HCT116 (cell line): ENCODE data around the gene IL2RG. TPM values are rescaled to one million over a fixed set of nuclear protein-coding genes. Genes with fewer than 3 reads are reported as not detected.

Source experiments
- ATAC-seq: fragments of 200-7000 bp; cut with Tn5 transposase; 2 replicates; pipeline ENCODE4 v1.9.1; 2020; ENCODE audit warnings: mild to moderate bottlenecking, moderate library complexity
- BruUV-seq: library from RNA; stranded (reverse); fragments of 400-500 nt; replicated peaks from 2 replicates; lab custom pipeline; 2021; lab: Mats Ljungman, UMichigan
- CTCF ChIA-PET: fragments of 300-600 bp; sonication (Branson Sonifier 250); formaldehyde crosslinking; loops from one replicate; lab custom pipeline; 2021; ENCODE audit warnings: antibody characterized with exemption; lab: Charles Lee
- POLR2A ChIA-PET: fragments of 300-600, 350-600 bp; sonication (Branson Sonifier 250); formaldehyde crosslinking; loops from one replicate; lab custom pipeline; 2021; ENCODE audit warnings: antibody characterized with exemption; lab: Charles Lee
- RAD21 ChIA-PET, 2 experiments: fragments of 300-600 bp; sonication (Branson Sonifier 250); formaldehyde crosslinking; loops; one replicate each; lab custom pipeline; 2023; ENCODE audit warnings: low total read pairs in 2 of 2; ENCODE audit not compliant: uncharacterized antibody in 2 of 2, unreplicated experiment in 2 of 2, low non-redundant PET in 1 of 2; lab: Charles Lee
- DNase-seq: peaks from one replicate; pipeline ENCODE4 v3.0.0-alpha.2; 2010; ENCODE audit warnings: low read depth, low spot score
- H2AFZ ChIP-seq: fragments of 200-600 bp; shearing (Covaris generic), sonication (generic); 2 replicates; pipeline ENCODE4 v1.6.1; 2017; ENCODE audit warnings: low read depth, mixed run types, mixed read lengths, antibody characterized with exemption, low read length; ENCODE audit not compliant: poor library complexity, severe bottlenecking
- H3K27ac ChIP-seq: 2 replicates; pipeline ENCODE4 v1.5.1; 2012; ENCODE audit warnings: low read depth, low read length
- H3K27me3 ChIP-seq: fragments of 200-600 bp; sonication (generic); 2 replicates; pipeline ENCODE4 v1.6.1; 2016; ENCODE audit warnings: mixed run types, low read length, mixed read lengths; ENCODE audit not compliant: insufficient read depth
- H3K36me3 ChIP-seq, 2 experiments: fragments of 200-500 bp in 1 of 2; fragments of 200-600 bp in 1 of 2; sonication (Bioruptor generic) in 1 of 2; sonication (generic) in 1 of 2; 2 replicates each; pipeline versions ENCODE4 v1.5.1 to v1.6.1; 2014 to 2016; ENCODE audit warnings: low read length in 2 of 2, inconsistent platforms in 1 of 2, mixed read lengths in 1 of 2, mixed run types in 1 of 2; ENCODE audit not compliant: insufficient read depth in 2 of 2, control insufficient read depth in 1 of 2
- H3K4me1 ChIP-seq, 2 experiments: fragments of 200-600 bp in 1 of 2; sonication (generic) in 1 of 2; 2 replicates each; pipeline versions ENCODE4 v1.5.1 to v1.6.1; 2012 to 2017; ENCODE audit warnings: low read length in 2 of 2, inconsistent platforms in 1 of 2, mild to moderate bottlenecking in 1 of 2, mixed read lengths in 1 of 2, mixed run types in 1 of 2, moderate library complexity in 1 of 2; ENCODE audit not compliant: insufficient read depth in 2 of 2, control insufficient read depth in 1 of 2
- H3K4me2 ChIP-seq: fragments of 200-600 bp; sonication (generic); 2 replicates; pipeline ENCODE4 v1.6.1; 2017; ENCODE audit warnings: mixed run types, low read length, mixed read lengths
- H3K4me3 ChIP-seq, 2 experiments: fragments of 200-600 bp in 1 of 2; sonication (generic) in 1 of 2; replicated peaks in 1 of 2; 2 replicates each; pipeline ENCODE4 v1.5.1; 2011 to 2016; ENCODE audit warnings: low read length in 2 of 2, control low read depth in 1 of 2, low read depth in 1 of 2, mild to moderate bottlenecking in 1 of 2, mixed read lengths in 1 of 2, mixed run types in 1 of 2
- H3K79me2 ChIP-seq: fragments of 200-600 bp; sonication (generic); 2 replicates; pipeline ENCODE4 v1.6.1; 2017; ENCODE audit warnings: mild to moderate bottlenecking, mixed run types, low read length, moderate library complexity, mixed read lengths; ENCODE audit not compliant: insufficient read depth
- H3K9ac ChIP-seq: fragments of 200-600 bp; sonication (generic); 2 replicates; pipeline ENCODE4 v1.6.1; 2016; ENCODE audit warnings: low read length, mixed read lengths
- H3K9me2 ChIP-seq: fragments of 200-600 bp; sonication (generic), shearing (Covaris generic); 2 replicates; pipeline ENCODE4 v1.6.1; 2017; ENCODE audit warnings: mixed run types, mild to moderate bottlenecking, moderate library complexity; ENCODE audit not compliant: insufficient read depth
- H3K9me3 ChIP-seq, 2 experiments: fragments of 200-500 bp in 1 of 2; fragments of 200-600 bp in 1 of 2; sonication (Bioruptor generic) in 1 of 2; sonication (generic) in 1 of 2; 2 replicates each; pipeline ENCODE4 v1.6.1; 2014 to 2017; ENCODE audit warnings: low read length in 2 of 2, mixed read lengths in 2 of 2, inconsistent platforms in 1 of 2, low read depth in 1 of 2, mild to moderate bottlenecking in 1 of 2, mixed run types in 1 of 2, moderate library complexity in 1 of 2; ENCODE audit not compliant: control insufficient read depth in 1 of 2, insufficient read depth in 1 of 2
- H4K20me1 ChIP-seq: fragments of 200-600 bp; sonication (generic), shearing (Covaris generic); 2 replicates; pipeline ENCODE4 v1.6.1; 2017; ENCODE audit warnings: mixed run types, mild to moderate bottlenecking, moderate library complexity; ENCODE audit not compliant: insufficient read depth
- ATF3 ChIP-seq: IDR thresholded peaks from 2 replicates; pipeline ENCODE4 v1.6.1; 2012
- CBX3 ChIP-seq: IDR thresholded peaks from 2 replicates; pipeline ENCODE4 v1.6.1; 2012; ENCODE audit warnings: low read depth
- CEBPB ChIP-seq: IDR thresholded peaks from 2 replicates; pipeline ENCODE4 v1.6.1; 2012; ENCODE audit warnings: low read depth
- EGR1 ChIP-seq: IDR thresholded peaks from 2 replicates; pipeline ENCODE4 v1.6.1; 2012; ENCODE audit warnings: low read depth
- EZH2phosphoT487 ChIP-seq: fragments of 200-600 bp; IDR thresholded peaks from 2 replicates; pipeline ENCODE4 v1.6.1; 2018; ENCODE audit warnings: antibody characterized with exemption, borderline replicate concordance
- FOSL1 ChIP-seq: IDR thresholded peaks from 2 replicates; pipeline ENCODE4 v1.6.1; 2012; ENCODE audit warnings: low read depth
- POLR2A ChIP-seq: IDR thresholded peaks from 2 replicates; pipeline ENCODE4 v1.7.0; 2011; ENCODE audit warnings: borderline replicate concordance; ENCODE audit not compliant: insufficient read depth, insufficient read length; ENCODE audit errors: extremely low read depth
- POLR2AphosphoS5 ChIP-seq: IDR thresholded peaks from 2 replicates; pipeline ENCODE4 v1.6.1; 2011; ENCODE audit warnings: mild to moderate bottlenecking, low read depth, low read length, moderate library complexity
- RAD21 ChIP-seq: IDR thresholded peaks from 2 replicates; pipeline ENCODE4 v1.6.1; 2012; ENCODE audit warnings: low read depth, mild to moderate bottlenecking
- REST ChIP-seq: IDR thresholded peaks from 2 replicates; pipeline ENCODE4 v1.6.1; 2012; ENCODE audit warnings: low read depth
- SIN3A ChIP-seq: IDR thresholded peaks from 2 replicates; pipeline ENCODE4 v1.6.1; 2012; ENCODE audit warnings: low read depth
- SRF ChIP-seq: IDR thresholded peaks from 2 replicates; pipeline ENCODE4 v1.6.1; 2012; ENCODE audit warnings: low read depth
- TCF7L2 ChIP-seq: IDR thresholded peaks from 2 replicates; pipeline ENCODE4 v1.7.0; 2011; ENCODE audit warnings: borderline replicate concordance, inconsistent platforms; ENCODE audit not compliant: insufficient read depth, insufficient read length; ENCODE audit errors: extremely low read depth
- YY1 ChIP-seq: IDR thresholded peaks from 2 replicates; pipeline ENCODE4 v1.6.1; 2011; ENCODE audit warnings: low read length, low read depth, moderate library complexity, mild to moderate bottlenecking; ENCODE audit not compliant: insufficient replicate concordance; ENCODE audit errors: extremely low read depth
- ZNF274 ChIP-seq: fragments of 200-500 bp; sonication (Bioruptor generic); IDR thresholded peaks from 2 replicates; pipeline ENCODE4 v1.6.1; 2014; ENCODE audit warnings: mild to moderate bottlenecking, low read depth, low read length, inconsistent platforms
- intact Hi-C: fragments of 100-400 bp; cut with micrococcal nuclease; formaldehyde crosslinking; loops from 2 replicates; pipeline ENCODE4 v1.10.0; 2022
- total RNA-seq: library from RNA; stranded (reverse); gene quantifications from one replicate; pipeline ENCODE4 v1.2.1, GENCODE V29; 2021; ENCODE audit not compliant: unreplicated experiment

IL2RG gene
- total RNA-seq, 1 experiment from 2014 or later = 0.64 TPM

DNA sequence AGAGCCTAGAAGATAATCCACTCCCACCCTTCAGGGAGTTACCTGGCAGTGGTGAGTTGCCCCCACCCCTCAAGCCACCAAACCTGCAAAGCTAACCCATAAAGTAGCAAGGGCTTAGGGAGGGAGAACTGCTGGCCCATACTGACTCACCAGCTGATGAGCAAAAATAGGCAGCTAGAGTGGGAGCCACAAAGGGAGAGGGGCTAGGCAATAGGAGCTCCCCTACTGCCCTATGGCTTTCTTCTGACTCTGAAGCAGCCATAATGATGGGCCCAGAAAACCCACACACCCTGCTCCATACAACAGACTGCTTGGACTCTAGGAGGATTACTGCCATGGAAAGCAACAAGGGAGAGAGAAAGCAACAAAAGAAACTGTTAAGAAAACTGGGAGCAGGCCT lies 51.2 kb downstream of the IL2RG start:
- RAD21 ChIA-PET = no interaction called here
- Histone ChIP-seq H3K36me3 (peaks cover 0 to 2% of the 10 kb centered on the region in 2 experiments; a peak in 1 of 4 replicates), H2AFZ (no peak overlapping the region), H3K9me2 (no peaks in the 10 kb centered on the region), H3K27me3 (no peaks in the 10 kb centered on the region), H3K9ac (no peak overlapping the region), H3K4me1 (no peaks in the 10 kb centered on the region), H3K4me3 (no peak overlapping the region), H3K9me3 (no peaks in the 10 kb centered on the region)
- BruUV-seq = no TSS peak
- CTCF ChIA-PET = no interaction called here
- DNase-seq (no peak), ATAC-seq (no peak)
- POLR2A ChIA-PET = no interaction called here
- TF ChIP-seq CBX3 (no peak), SIN3A (no peak), FOSL1 (no peak), ZNF274 (no peak)
- TF ChIP-seq, all 23 proteins: peak for 0
- intact Hi-C loops = no loop called here
- Histone ChIP-seq H4K20me1 (no peaks in the 10 kb centered on the region; the same call in 1 of the 2 replicates), H3K79me2 (0 out of 2 replicates have a peak, but pooled peaks cover 2% of the 10 kb centered on the region), H3K27ac (no peak overlapping the region), H3K4me2 (no peak overlapping the region)

DNA sequence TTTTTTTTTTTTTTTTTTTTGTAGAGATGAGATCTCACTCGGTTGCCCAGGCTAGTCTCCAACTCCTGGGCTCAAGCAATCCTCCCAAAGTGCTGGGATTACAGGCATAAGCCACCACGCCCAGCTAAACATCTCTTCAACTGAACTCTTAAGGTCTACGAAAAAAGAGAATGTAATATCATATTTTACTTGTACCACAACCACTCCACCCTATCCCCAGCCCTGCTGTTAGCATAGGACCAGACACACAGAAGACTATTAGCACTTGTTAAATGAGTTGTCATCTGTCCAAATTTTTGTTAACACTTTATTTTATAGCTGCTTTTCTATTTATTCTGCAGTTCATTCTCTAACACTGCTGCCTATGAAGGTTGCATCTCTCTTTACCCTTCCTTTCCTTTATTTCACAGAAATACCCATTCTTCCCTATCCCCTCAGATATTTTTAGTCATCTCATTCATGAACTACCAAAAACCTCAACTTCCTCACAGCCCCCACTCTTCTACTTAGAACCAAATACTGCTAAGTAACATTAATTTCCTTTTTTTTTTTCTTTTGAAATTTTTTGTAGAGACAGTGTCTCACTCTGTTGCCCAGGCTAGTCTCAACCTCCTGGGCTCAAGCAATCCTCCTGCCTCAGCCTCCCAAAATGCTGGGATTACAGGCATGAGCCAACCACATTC lies 53.4 kb downstream of the IL2RG start:
- no peak overlapping the region for H3K4me2 ChIP-seq
- DNase-seq (no peak), ATAC-seq (no peak)
- H3K9ac ChIP-seq = no peak overlapping the region
- no peaks in the 10 kb centered on the region for H3K79me2 ChIP-seq
- H3K9me3 ChIP-seq = no peaks in the 10 kb centered on the region
- H3K27ac ChIP-seq = no peak overlapping the region
- intact Hi-C loops = no loop called here
- H3K36me3 ChIP-seq = peaks cover 0 to 2% of the 10 kb centered on the region in 2 experiments; a peak in 1 of 4 replicates
- H4K20me1 ChIP-seq = no peaks in the 10 kb centered on the region; the same call in 1 of the 2 replicates
- no peak overlapping the region for H3K4me3 ChIP-seq
- H3K27me3 ChIP-seq = no peaks in the 10 kb centered on the region
- POLR2A ChIA-PET = no interaction called here
- H2AFZ ChIP-seq = no peak overlapping the region
- RAD21 ChIA-PET = no interaction called here
- BruUV-seq = no TSS peak
- no peaks in the 10 kb centered on the region for H3K9me2 ChIP-seq
- CTCF ChIA-PET = no interaction called here
- no peaks in the 10 kb centered on the region for H3K4me1 ChIP-seq
- no peak for TF ChIP-seq EZH2phosphoT487
- no peak for TF ChIP-seq TCF7L2
- TF ChIP-seq POLR2A = no peak
- no peak for TF ChIP-seq YY1
- no peak for TF ChIP-seq SIN3A
- TF ChIP-seq SRF = no peak
- no peak for TF ChIP-seq CEBPB
- TF ChIP-seq POLR2AphosphoS5 = no peak
- no peak for TF ChIP-seq ATF3
- no peak for TF ChIP-seq EGR1
- no peak for TF ChIP-seq RAD21
- TF ChIP-seq REST = no peak
